Measurements from ENCODE around the gene DYDC2.
"Not testable (repeated sequence)": the region's sequence is repeated elsewhere in the genome, so short reads cannot be mapped to it uniquely, and the experiment has no call there.

DYDC2 gene

DNA sequence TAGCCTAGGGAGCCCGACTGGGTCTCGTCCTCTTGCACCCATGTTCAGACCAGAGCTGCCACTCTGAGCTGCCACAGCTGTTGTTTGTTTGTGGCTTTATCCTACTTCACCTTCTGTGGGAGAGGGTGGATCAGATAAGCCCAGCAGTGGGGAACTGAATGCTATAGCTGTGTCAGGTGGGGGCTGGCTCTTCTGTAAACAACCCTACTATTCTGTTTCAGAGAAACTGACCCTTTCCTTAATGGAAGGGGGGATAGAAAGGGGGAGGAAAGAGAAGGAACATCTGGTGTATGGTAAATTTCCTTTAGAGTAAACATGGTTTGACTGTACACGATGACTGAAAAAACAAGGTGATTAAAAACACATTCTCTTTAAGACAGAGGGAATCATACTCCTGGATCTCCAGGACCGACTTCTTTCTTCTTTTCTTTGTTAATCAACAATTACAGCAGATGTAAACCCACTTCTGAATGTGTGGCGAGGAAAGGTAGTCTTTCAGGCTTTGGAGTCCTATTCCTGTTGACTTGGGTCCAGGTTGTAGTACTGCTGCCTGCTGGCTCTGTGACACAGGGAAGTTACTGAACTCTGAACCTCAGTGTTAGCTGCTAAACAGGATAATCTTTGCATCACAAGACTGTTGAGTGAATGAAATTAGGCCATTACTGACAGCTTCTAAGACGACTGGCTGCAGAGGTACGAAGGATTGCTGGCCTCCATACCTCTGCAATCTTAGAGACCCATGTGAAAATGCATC, 57.7 kb downstream of the DYDC2 start:
- DNase-seq = no peak

DNA sequence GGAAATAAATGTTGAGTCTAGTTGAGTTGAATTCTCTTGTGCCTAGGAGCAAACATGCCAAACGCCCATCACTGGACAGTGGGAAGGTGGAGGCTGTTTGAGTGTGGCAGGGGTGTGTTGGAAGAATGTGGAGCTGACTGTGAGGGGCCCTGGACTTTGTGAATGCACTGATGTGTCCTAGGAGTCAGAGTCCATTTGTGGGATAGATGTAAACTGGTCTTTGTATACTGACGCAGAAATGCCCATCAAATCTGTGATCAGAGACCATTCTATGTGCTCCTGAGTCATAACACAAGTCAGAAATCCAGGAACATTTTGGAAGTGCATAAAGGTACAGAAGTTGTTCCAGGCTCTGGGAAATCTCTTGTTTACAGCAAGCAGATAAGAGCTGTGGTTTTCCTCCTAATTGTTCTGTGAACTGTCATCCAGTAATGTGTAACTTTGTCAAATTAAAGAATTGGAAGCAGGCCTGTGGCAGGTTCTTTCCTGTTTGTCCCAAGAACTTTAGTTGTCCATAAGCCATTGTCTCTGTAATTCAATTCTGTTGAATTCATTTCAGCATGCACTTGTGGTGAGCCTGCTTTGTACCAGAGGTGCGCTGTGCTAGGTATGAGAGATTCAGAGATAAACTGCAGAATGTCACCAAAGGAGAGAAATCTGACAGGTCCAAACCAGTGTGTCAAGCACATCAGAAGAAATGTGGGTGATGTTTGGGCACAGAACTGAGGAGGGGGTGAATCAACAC, 59.3 kb downstream of the DYDC2 start:
- no peak for DNase-seq

DNA sequence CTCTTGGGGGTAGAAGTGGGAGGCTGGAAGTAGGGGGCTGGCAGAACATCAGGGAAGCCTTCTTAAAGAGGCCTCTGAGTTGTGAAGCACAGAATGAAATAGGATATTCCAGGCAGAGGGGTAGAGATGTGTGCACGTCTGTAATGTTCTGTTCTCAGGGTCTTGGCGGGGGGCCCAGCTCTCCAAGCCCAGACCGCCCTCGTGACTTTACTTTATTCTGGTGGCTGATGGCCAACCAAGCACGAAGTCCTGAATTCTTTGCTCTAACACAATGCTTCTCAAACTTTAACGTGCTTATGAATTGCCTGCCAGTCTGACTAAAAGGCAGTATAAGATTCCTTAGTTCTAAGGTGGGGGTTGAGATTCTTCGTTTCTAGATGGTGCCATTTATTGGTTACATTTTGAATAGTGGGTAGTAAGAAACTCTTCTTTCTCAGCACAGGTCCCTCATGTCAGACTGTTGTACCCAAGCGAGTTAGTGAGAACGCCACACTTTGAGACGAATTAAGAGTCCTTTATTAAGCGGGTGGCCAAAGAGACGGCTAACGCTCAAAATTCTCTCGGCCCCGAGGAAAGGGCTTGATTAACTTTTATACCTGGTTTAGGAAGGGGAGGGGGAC, 60.0 kb downstream of the DYDC2 start:
- no peak for DNase-seq

DNA sequence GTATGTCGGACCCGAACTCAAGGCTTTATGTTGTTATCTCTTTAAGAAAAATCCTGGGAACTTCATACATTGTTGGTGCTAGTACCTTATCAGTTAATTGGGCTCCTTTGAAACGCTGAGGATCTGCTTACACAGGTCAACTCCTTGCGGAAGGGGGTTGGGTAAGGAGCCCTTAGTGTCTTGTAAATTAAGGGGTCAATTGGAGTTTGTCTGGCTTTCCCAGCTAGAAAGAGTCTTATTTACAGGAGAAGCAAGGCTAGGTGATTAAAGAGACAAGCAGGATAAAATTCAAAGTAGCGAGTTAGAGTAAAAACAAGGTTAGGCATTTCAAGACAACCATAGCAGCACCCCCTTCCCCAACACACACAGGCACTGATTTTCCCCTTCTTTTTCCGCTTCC, 60.7 kb downstream of the DYDC2 start:
- not testable (repeated sequence) for DNase-seq
